Activated CD4-positive, alpha-beta T cell treated with anti-CD3 and anti-CD28 coated beads, Interleukin-2, amount 10 ng/mL, durations not matched to agents 24 days and 14 days (primary cell): Measurements from ENCODE around the gene SVIL. TPM values are rescaled to one million over a fixed set of nuclear protein-coding genes. Genes with fewer than 3 reads are reported as not detected.
"Not testable (repeated sequence)": the region's sequence is repeated elsewhere in the genome, so short reads cannot be mapped to it uniquely, and the experiment has no call there.

Experiments used
- DNase-seq: peaks from one replicate; pipeline ENCODE4 v3.0.0; 2022
- H3K27ac Mint-ChIP-seq: one replicate; pipeline ENCODE4 v1.8.0; 2022; ENCODE audit warnings: mild to moderate bottlenecking, mixed read lengths
- H3K27me3 Mint-ChIP-seq: one replicate; pipeline ENCODE4 v1.8.0; 2022; ENCODE audit warnings: mixed read lengths
- H3K36me3 Mint-ChIP-seq: one replicate; pipeline ENCODE4 v1.8.0; 2022; ENCODE audit warnings: low read depth, mild to moderate bottlenecking, mixed read lengths
- H3K4me1 Mint-ChIP-seq: one replicate; pipeline ENCODE4 v1.8.0; 2021; ENCODE audit warnings: mixed read lengths
- H3K4me3 Mint-ChIP-seq: one replicate; pipeline ENCODE4 v1.8.0; 2022; ENCODE audit warnings: mild to moderate bottlenecking, moderate library complexity, mixed read lengths
- H3K9me3 Mint-ChIP-seq: one replicate; pipeline ENCODE4 v1.8.0; 2021; ENCODE audit warnings: mixed read lengths
- intact Hi-C: fragments of 100-400 bp; cut with micrococcal nuclease; formaldehyde crosslinking; loops from one replicate; pipeline ENCODE4 v1.15.1; 2023
- total RNA-seq: library from RNA; stranded (reverse); gene quantifications from 2 replicates; pipeline ENCODE4 v1.2.3, GENCODE V29; 2022

The SVIL gene
- total RNA-seq, 1 donor from 2014 or later, result 10.1 TPM

DNA sequence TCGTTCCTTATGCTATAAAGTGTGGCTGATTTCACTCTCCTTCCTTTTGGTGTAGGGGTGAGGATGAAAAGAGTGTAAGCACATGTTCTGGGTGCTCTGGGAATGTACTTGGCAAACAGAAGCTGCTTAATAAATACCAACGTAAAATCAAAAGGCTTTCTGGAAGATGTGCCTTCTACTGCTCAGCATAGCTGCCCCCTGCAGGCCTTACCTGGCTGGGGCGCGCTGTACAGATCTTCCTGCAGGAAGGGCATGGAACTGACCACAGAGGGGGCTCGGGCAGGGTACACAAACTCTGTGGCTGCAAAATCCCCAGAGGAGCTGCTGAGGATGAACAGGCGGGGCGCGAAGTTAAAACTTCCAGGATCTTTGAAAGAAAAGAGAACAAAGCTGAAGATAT lies 169.4 kb downstream of the SVIL start:
- no peak for DNase-seq
- H3K36me3 Mint-ChIP-seq, result peaks cover 26% of the 10 kb centered on the region
- H3K9me3 Mint-ChIP-seq, result no peaks in the 10 kb centered on the region
- no peaks in the 10 kb centered on the region for H3K27me3 Mint-ChIP-seq
- H3K4me3 Mint-ChIP-seq, result no peak overlapping the region
- no peak overlapping the region for H3K27ac Mint-ChIP-seq
- peaks cover 3% of the 10 kb centered on the region for H3K4me1 Mint-ChIP-seq
- intact Hi-C loops, result no loop called here

DNA sequence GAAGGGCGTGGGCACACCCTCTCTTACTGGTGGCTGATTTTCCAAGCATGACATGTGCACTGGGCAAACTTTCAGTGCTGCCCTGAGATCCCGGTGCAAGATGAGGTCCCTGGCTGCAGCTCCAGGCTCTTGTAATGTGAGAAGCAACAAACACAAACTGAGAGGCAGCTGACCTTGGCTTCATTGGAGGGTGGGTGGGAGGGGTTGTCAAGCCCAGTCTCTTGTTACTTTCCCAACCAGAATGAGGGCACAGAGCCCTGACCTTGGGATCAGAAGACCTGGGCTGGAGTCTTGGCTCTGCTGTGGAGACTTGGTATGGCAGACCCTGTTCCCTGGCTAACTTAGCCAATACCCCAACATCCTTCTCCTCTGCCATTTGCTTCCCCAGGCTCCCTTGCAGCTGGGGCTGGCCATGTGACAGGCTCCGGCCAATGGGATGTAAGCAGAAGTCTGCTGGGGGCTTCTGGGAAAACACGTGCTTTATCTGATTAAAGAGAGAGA lies 170.1 kb downstream of the SVIL start:
- H3K27ac Mint-ChIP-seq, intact Hi-C loops, H3K27me3 Mint-ChIP-seq, DNase-seq, H3K4me3 Mint-ChIP-seq, H3K4me1 Mint-ChIP-seq, H3K9me3 Mint-ChIP-seq: not testable (repeated sequence)
- peaks cover 31% of the 10 kb centered on the region for H3K36me3 Mint-ChIP-seq

DNA sequence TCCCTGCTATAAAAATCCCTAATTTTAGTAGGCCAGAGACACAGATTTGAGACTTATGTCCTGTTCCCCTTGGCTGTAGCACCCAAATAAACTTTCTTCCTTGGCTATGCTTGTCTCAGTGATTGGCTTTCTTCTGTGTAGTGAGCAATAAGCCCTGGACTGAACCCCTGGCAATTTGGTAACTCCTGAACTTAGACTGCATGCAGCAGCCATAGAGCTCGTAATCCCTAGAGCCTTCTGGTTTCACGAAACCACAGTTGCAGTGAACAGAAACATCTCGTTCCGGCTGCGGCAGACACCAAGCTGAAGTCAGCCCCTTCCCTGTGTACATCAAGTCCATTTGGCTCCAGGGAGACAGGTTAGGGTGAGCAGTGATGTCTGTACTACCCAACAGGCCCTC lies 173.7 kb downstream of the SVIL start:
- no peak overlapping the region for H3K27ac Mint-ChIP-seq
- H3K27me3 Mint-ChIP-seq, result no peaks in the 10 kb centered on the region
- no peaks in the 10 kb centered on the region for H3K4me1 Mint-ChIP-seq
- intact Hi-C loops, result no loop called here
- DNase-seq, result no peak
- peaks cover 3% of the 10 kb centered on the region for H3K9me3 Mint-ChIP-seq
- no peak overlapping the region for H3K4me3 Mint-ChIP-seq
- peaks cover 39% of the 10 kb centered on the region for H3K36me3 Mint-ChIP-seq

DNA sequence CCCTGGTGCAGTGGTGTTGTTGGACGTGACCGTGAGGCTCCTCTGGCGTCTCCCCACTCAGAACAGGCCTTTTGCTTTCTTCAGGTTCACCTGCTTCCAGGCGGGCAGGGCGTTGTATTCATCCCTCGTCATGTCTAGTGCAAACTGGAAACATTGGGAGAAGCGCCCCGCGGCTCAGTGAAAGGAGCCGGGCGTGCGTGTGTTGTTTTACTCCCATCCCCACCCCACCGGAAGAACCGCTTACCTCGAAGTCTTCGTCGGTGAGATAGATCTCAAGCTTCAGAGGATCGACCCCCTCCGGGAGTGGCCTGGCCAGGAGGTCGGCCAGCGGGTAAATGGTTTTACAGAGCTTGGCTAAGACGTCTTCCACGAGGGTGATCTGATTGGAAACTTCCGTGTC lies 176.6 kb downstream of the SVIL start:
- DNase-seq, H3K27ac Mint-ChIP-seq, H3K9me3 Mint-ChIP-seq, H3K4me3 Mint-ChIP-seq, H3K27me3 Mint-ChIP-seq, H3K4me1 Mint-ChIP-seq, intact Hi-C loops: not testable (repeated sequence)
- H3K36me3 Mint-ChIP-seq, result peaks cover 39% of the 10 kb centered on the region

DNA sequence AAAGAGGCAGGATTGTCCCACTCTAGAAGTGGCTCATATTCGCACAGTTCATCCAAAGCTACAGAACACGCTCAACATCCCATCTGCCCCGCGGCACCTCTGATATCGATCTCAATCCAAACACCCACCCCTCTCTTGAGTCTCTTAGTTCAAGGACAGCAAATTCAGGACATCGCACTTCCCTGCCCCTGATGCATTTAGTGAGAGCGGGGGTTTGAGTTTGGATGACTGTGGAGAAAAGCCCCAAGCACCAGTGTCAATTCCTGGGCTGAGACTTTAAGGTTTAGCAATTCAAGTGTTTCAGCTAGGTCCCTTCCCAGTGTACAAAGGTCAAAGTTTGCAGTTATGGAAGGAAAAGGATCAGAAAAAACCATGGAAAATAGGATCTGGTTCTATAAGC lies 179.7 kb downstream of the SVIL start:
- intact Hi-C loops, result no loop called here
- Mint-ChIP-seq H3K36me3 (peaks cover 17% of the 10 kb centered on the region), H3K4me1 (no peaks in the 10 kb centered on the region), H3K4me3 (no peak overlapping the region), H3K27me3 (no peaks in the 10 kb centered on the region), H3K27ac (no peak overlapping the region), H3K9me3 (peaks cover 3% of the 10 kb centered on the region)
- no peak for DNase-seq

DNA sequence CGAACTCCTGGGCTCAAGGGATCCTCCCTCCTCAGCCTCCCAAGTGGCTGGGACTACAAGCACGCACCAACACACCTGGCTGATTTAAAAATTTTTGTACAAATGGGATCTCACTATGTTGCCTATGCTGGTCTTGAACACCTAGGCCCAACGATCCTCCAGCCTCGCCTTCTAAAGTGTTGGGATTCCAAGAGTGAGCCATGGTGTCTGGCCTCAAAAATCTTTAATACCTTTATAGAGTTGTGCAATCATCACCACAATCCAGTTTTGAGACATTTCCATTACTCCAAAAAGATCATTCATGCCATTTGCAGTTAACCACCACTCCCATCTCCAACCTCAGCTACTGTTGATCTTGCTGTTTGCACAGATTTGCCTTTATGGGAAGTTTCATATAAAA lies 180.5 kb downstream of the SVIL start:
- Mint-ChIP-seq H3K27me3 (no peaks in the 10 kb centered on the region), H3K9me3 (no peaks in the 10 kb centered on the region), H3K36me3 (peaks cover 11% of the 10 kb centered on the region), H3K4me1 (peaks cover under 1% of the 10 kb centered on the region), H3K27ac (no peak overlapping the region), H3K4me3 (no peak overlapping the region)
- intact Hi-C loops, result no loop called here
- no peak for DNase-seq

DNA sequence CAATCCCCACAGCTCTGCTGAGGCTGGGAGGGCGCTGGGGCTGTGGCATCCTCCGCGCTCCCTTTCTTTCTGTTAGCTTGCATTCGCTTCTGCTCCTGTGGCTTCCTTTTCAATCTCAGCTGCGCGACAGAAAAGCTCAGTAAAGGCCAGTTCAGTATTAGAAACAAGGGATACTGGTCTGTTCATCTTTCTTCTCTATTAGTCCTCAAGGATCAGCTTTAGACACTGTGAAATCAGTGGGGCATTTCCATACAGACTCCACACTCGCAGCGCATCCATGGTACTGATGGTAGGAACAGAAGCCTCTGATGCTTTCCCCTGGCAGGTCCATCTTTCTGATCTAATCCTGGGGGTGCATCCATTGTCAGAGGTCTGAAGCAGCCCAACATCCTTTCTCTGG lies 182.2 kb downstream of the SVIL start:
- Mint-ChIP-seq H3K36me3 (peaks cover 3% of the 10 kb centered on the region), H3K4me3 (no peak overlapping the region), H3K27ac (no peak overlapping the region), H3K4me1 (peaks cover 5% of the 10 kb centered on the region), H3K27me3 (no peaks in the 10 kb centered on the region), H3K9me3 (no peaks in the 10 kb centered on the region)
- intact Hi-C loops, result no loop called here
- peak; percentile 40 for DNase-seq

DNA sequence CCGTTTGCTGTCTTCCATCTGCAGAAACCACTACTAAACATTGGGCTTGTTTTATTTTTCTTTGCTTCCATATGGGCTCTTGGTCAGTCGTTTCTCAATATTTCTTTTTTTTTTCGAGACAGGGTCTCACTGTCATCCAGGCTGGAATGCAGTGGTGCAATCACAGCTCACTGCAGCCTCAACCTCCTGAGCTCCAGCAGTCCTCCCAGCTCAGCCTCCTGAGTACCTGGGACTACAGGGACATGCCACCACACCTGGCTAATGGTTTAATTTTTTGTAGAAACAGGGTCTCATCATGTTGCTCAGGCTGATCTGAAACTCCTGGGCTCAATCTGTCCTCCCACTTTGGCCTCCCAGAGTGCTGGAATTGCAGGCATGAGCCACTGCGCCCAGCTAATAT lies 182.8 kb downstream of the SVIL start:
- DNase-seq, result peak; percentile 40
- intact Hi-C loops, result no loop called here
- H3K36me3 Mint-ChIP-seq, result peaks cover 3% of the 10 kb centered on the region
- no peak overlapping the region for H3K27ac Mint-ChIP-seq
- H3K9me3 Mint-ChIP-seq, result no peaks in the 10 kb centered on the region
- H3K4me1 Mint-ChIP-seq, result peaks cover 5% of the 10 kb centered on the region
- H3K4me3 Mint-ChIP-seq, result no peak overlapping the region
- no peaks in the 10 kb centered on the region for H3K27me3 Mint-ChIP-seq

DNA sequence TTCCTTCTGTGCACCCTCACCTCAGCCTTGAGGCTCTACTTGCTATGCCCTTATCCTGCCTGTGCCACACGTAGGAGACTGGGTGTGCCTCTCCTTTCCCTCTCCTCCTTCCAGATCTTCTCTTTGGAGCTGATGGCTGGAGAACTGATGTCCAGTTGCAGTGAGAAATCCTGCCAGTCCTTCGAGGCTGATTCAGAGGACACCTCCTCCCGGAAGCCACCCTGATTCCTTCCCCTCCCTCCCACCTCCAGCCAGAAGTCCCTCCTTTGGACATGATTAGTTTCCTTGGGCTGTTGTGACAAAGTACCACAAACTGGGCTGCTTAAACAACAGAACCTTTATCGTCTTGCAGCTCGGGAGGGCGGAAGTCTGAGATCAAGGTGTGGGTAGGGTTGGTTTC lies 184.4 kb downstream of the SVIL start:
- no peaks in the 10 kb centered on the region for H3K9me3 Mint-ChIP-seq
- intact Hi-C loops, result no loop called here
- H3K27ac Mint-ChIP-seq, result no peak overlapping the region
- peaks cover 3% of the 10 kb centered on the region for H3K36me3 Mint-ChIP-seq
- peaks cover 17% of the 10 kb centered on the region for H3K4me1 Mint-ChIP-seq
- DNase-seq, result no peak
- H3K4me3 Mint-ChIP-seq, result no peak overlapping the region
- H3K27me3 Mint-ChIP-seq, result no peaks in the 10 kb centered on the region

DNA sequence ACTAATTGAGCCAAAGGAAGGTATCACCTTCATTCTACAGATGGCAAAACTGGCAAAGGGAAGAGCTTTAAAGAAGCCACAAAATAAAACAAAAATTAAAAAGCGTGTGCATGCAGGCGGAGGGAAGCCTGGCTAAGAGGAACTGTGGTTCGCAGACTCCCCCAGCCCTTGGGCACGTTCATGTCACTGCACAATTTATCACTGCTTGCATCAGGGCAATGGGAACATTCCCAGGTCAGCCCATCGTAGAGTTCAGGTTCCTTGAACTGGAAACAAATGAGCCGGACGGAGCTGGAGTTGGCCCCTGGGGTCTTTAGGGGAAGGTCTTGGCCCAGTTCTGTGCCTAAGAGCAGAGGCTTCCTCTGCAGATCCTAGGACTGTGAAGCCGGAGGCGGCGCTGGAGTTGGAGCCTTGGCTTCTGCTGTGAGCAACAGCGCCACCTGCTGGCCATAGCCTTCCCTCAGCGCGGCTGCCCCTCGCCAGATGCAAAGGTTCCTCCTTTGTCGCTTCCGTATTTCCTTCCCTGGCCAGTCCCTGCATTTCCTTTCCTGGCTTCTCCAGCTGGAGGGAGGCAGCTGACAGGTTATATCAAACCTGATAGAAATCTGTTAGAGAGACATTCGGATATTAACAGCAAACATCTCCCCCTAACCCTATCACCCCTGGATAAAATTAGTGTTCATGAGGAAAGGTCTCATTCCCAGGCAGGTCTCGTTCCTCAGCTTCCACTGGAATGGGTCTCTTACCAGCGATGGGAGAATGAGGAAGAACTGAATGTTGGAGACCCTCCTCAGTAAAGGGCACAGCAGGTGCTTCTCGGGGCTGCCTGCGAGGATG lies 185.8 kb downstream of the SVIL start:
- not testable (repeated sequence) for H3K36me3 Mint-ChIP-seq, H3K9me3 Mint-ChIP-seq, H3K27me3 Mint-ChIP-seq
- Mint-ChIP-seq H3K27ac (peak overlapping the region; percentile 6), H3K4me1 (peaks cover 17% of the 10 kb centered on the region), H3K4me3 (peak overlapping the region; percentile 20)
- DNase-seq, result peak; percentile 93
- intact Hi-C loops, result loop anchor here (1.0 to 5.0 kb wide), 3 partner anchors 37 to 72 kb away; no protein-coding TSS in a partner anchor

DNA sequence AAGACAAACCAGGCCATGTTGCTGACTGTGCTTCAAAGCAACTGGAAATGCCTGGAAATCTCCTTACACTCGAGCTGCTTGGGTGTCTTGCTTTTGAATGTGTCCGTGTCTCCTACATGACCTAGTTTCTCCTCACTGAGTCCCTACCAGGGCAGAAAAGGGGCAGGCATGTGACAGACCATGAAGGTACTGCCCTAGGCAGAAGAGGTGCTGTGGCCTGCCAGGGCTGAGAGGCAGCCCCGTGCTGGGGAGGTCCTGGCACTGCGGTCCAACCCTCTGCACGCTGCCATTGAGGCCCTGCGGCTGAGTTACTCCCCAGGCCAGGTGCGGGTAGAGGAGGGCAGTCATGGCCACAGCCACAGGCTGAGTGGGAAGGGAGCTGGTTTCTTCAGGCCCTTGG lies 186.6 kb downstream of the SVIL start:
- intact Hi-C loops, result loop anchor here (2.0 to 5.0 kb wide), 2 partner anchors 36 to 71 kb away; no protein-coding TSS in a partner anchor
- Mint-ChIP-seq H3K4me1 (peaks cover 17% of the 10 kb centered on the region), H3K27me3 (no peaks in the 10 kb centered on the region), H3K27ac (no peak overlapping the region), H3K36me3 (no peaks in the 10 kb centered on the region), H3K9me3 (no peaks in the 10 kb centered on the region), H3K4me3 (no peak overlapping the region)
- no peak for DNase-seq

DNA sequence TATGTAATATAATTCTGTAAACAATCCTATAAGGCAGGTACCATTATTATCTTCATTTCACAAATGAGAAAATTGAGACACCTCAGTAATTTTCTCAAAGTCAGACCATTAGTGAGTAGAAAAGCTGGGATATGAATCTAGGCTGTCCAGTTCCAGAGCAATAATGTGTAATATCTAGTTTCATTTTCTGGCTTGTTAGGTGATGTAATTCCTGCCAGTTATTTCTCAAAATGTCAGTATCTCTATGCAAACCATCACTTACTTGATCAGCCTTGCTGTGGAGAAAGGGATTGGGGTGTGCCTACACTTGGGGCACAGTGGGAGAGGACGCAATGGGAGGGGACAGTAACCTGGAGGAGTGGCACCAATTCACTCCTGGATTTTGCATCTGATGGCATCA lies 188.4 kb downstream of the SVIL start:
- no peaks in the 10 kb centered on the region for H3K9me3 Mint-ChIP-seq
- H3K27me3 Mint-ChIP-seq, result no peaks in the 10 kb centered on the region
- H3K36me3 Mint-ChIP-seq, result no peaks in the 10 kb centered on the region
- intact Hi-C loops, result loop anchor here (5.0 kb wide), 1 partner anchor 34 kb away; no protein-coding TSS in a partner anchor
- no peak overlapping the region for H3K4me3 Mint-ChIP-seq
- H3K4me1 Mint-ChIP-seq, result peaks cover 17% of the 10 kb centered on the region
- DNase-seq, result no peak
- peak overlapping the region; percentile 63 for H3K27ac Mint-ChIP-seq

DNA sequence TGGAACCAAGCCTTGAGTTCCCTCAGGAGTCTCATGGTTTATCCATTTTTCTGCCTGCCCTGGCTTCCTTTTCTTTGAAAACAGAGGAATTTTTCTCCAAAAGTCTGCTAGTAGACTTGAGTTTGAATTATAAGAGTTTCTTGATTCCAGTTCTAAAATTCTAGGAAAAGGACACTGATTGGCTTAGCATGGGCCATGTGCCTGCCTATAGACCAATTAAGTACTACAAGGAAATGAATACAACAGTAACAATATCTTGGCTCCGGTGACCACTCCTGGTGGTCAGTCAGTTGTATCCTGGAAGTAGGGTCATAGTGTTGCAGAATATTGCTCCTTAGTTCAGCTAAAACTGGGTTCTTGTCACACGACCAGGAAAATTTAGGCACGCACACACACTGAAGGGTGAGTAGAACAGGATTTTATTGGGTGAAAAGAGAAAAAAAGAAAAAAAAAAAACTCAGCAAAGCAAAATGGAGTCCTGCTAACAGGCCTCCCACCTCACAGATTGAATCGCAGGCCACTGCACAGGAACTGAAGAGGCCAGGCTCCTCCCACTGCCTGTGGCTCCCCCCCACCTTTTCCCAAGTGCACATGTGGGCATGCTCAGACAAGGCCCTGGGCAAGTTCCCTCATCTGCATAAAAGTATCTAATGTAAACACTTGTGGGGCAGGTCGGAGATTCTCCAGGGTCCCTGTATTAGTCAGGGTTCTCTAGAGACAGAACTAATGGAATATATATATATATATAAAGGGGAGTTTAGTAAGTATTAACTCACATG lies 190.8 kb downstream of the SVIL start:
- Mint-ChIP-seq H3K4me3 (no peak overlapping the region), H3K27me3 (no peaks in the 10 kb centered on the region), H3K27ac (no peak overlapping the region), H3K9me3 (peaks cover 3% of the 10 kb centered on the region), H3K36me3 (peaks cover 2% of the 10 kb centered on the region), H3K4me1 (peaks cover 13% of the 10 kb centered on the region)
- DNase-seq, result no peak
- intact Hi-C loops, result no loop called here

DNA sequence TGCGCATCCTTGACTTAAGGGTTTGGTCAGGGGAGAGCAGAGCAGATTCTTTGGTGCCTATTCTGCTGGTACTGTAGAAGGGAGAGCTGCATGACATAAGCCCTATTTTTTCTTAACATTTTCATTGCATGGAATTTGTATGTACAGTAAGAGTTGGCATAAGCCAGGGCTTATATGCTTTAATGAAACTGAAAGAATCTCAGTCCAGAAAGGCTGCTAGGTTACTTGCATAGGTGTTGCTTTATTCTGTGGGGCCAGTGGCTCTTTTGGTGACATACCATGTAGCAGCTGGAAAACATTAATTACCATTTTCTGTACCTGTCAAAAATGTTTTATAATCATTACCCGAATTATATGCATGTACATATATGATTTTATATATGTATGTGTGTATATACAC lies 193.8 kb downstream of the SVIL start:
- H3K27ac Mint-ChIP-seq, result no peak overlapping the region
- peaks cover 3% of the 10 kb centered on the region for H3K4me1 Mint-ChIP-seq
- peaks cover 5% of the 10 kb centered on the region for H3K36me3 Mint-ChIP-seq
- H3K9me3 Mint-ChIP-seq, result peaks cover 6% of the 10 kb centered on the region
- H3K4me3 Mint-ChIP-seq, result no peak overlapping the region
- intact Hi-C loops, result no loop called here
- H3K27me3 Mint-ChIP-seq, result no peaks in the 10 kb centered on the region
- DNase-seq, result no peak
